Endothelial cell of umbilical vein (primary cell): Measurements from ENCODE around the gene CFAP46. TPM values are rescaled to one million over a fixed set of nuclear protein-coding genes. Genes with fewer than 3 reads are reported as not detected.

Source experiments
- BruUV-seq: library from RNA; stranded (reverse); fragments of 400-500 nt; replicated peaks from 2 replicates; lab custom pipeline; 2021; lab: Mats Ljungman, UMichigan
- CTCF ChIA-PET: fragments of 300-600, 350-600 bp; sonication (Branson Sonifier 250); formaldehyde crosslinking; loops from one replicate; lab custom pipeline; 2021; ENCODE audit warnings: antibody characterized with exemption, inconsistent platforms; lab: Charles Lee
- POLR2A ChIA-PET: fragments of 300-600, 350-600 bp; sonication (Branson Sonifier 250); formaldehyde crosslinking; loops from one replicate; lab custom pipeline; 2021; ENCODE audit warnings: antibody characterized with exemption, inconsistent platforms; lab: Charles Lee
- DNase-seq: peaks from one replicate; pipeline ENCODE4 v3.0.0-alpha.2; 2011; ENCODE audit warnings: low read depth, low spot score
- FAIRE-seq: peaks from 2 replicates; lab custom pipeline; 2011; peaks lifted over from hg19 to GRCh38; lab: Jason Lieb, UNC
- H2AFZ ChIP-seq: 2 replicates; pipeline ENCODE4 v1.6.0; 2012; ENCODE audit warnings: low read depth, low read length, control low read depth, inconsistent platforms
- H3K27ac ChIP-seq: 2 replicates; pipeline ENCODE4 v1.5.1; 2011; ENCODE audit warnings: low read depth, mild to moderate bottlenecking, control low read depth, low read length, moderate library complexity; ENCODE audit not compliant: insufficient read depth
- H3K27me3 ChIP-seq, 2 experiments: 2 replicates each; pipeline versions ENCODE4 v1.6.0 to v1.6.1; 2011; ENCODE audit warnings: low read length in 2 of 2, mixed read lengths in 1 of 2; ENCODE audit not compliant: control insufficient read depth in 2 of 2, insufficient read depth in 2 of 2
- H3K36me3 ChIP-seq, 2 experiments: 2 replicates in 1 of 2; 3 replicates in 1 of 2; pipeline ENCODE4 v1.5.1; 2011; ENCODE audit warnings: low read length in 2 of 2, mild to moderate bottlenecking in 1 of 2, moderate library complexity in 1 of 2; ENCODE audit not compliant: control insufficient read depth in 2 of 2, insufficient read depth in 2 of 2; ENCODE audit errors: extremely low read depth in 1 of 2
- H3K4me1 ChIP-seq: 3 replicates; pipeline ENCODE4 v1.5.1; 2011; ENCODE audit warnings: mild to moderate bottlenecking, low read length; ENCODE audit not compliant: control insufficient read depth, insufficient read depth; ENCODE audit errors: extremely low read depth
- H3K4me2 ChIP-seq: 2 replicates; pipeline ENCODE4 v1.6.1; 2011; ENCODE audit warnings: low read length, control low read depth, mixed read lengths; ENCODE audit not compliant: insufficient read depth
- H3K4me3 ChIP-seq, 3 experiments: fragments of 200-600 bp in 1 of 3; sonication (generic), shearing (Covaris generic) in 1 of 3; replicated peaks in 1 of 3; 2 replicates each; pipeline ENCODE4 v1.5.1; 2011 to 2016; ENCODE audit warnings: control low read depth in 3 of 3, low read length in 3 of 3, mild to moderate bottlenecking in 2 of 3, inconsistent platforms in 1 of 3, low read depth in 1 of 3, moderate library complexity in 1 of 3; ENCODE audit not compliant: insufficient read depth in 1 of 3
- H3K79me2 ChIP-seq: 2 replicates; pipeline ENCODE4 v1.6.0; 2012; ENCODE audit warnings: low read length, inconsistent platforms; ENCODE audit not compliant: control insufficient read depth, insufficient read depth
- H3K9ac ChIP-seq: replicated peaks from 2 replicates; pipeline ENCODE3; 2011; ENCODE audit warnings: low read length, control low read depth; ENCODE audit not compliant: insufficient read depth; ENCODE audit errors: extremely low read depth
- H3K9me1 ChIP-seq: replicated peaks from 3 replicates; pipeline ENCODE4 v1.6.0; 2011; ENCODE audit warnings: mild to moderate bottlenecking, low read length; ENCODE audit not compliant: control insufficient read depth, insufficient read depth; ENCODE audit errors: extremely low read depth
- H3K9me3 ChIP-seq: replicated peaks from 2 replicates; pipeline ENCODE4 v1.5.1; 2012; ENCODE audit warnings: low read length, inconsistent platforms; ENCODE audit not compliant: control insufficient read depth, insufficient read depth
- H4K20me1 ChIP-seq: replicated peaks from 2 replicates; pipeline ENCODE3; 2011; ENCODE audit warnings: mild to moderate bottlenecking, low read length; ENCODE audit not compliant: control insufficient read depth, insufficient read depth; ENCODE audit errors: extremely low read depth
- EZH2 ChIP-seq: IDR thresholded peaks from 2 replicates; pipeline ENCODE4 v1.6.1; 2012; ENCODE audit warnings: borderline replicate concordance, low read depth, mild to moderate bottlenecking, moderate library complexity, low read length, inconsistent platforms; ENCODE audit not compliant: severe bottlenecking
- FOS ChIP-seq: IDR thresholded peaks from 2 replicates; pipeline ENCODE4 v1.6.1; 2011; ENCODE audit warnings: mild to moderate bottlenecking, low read length, moderate library complexity, borderline replicate concordance; ENCODE audit not compliant: insufficient read depth
- GATA2 ChIP-seq: IDR thresholded peaks from 2 replicates; pipeline ENCODE4 v1.7.0; 2011; ENCODE audit warnings: low read depth, mild to moderate bottlenecking, moderate library complexity, mixed read lengths, low read length; ENCODE audit not compliant: insufficient read length, insufficient read depth
- JUN ChIP-seq: IDR thresholded peaks from 2 replicates; pipeline ENCODE4 v1.6.1; 2011; ENCODE audit warnings: borderline replicate concordance, low read depth; ENCODE audit not compliant: insufficient read length, insufficient read depth
- MYC ChIP-seq: IDR thresholded peaks from one replicate; pipeline ENCODE4 v1.6.1; 2011; ENCODE audit warnings: mild to moderate bottlenecking, low read depth, low read length
- POLR2A ChIP-seq: IDR thresholded peaks from 2 replicates; pipeline ENCODE4 v1.6.1; 2012; ENCODE audit warnings: low read depth, mild to moderate bottlenecking, control low read depth, low read length
- POLR2AphosphoS5 ChIP-seq: IDR thresholded peaks from 2 replicates; pipeline ENCODE4 v1.6.1; 2012; ENCODE audit warnings: low read depth, mild to moderate bottlenecking, control low read depth, low read length, moderate library complexity; ENCODE audit not compliant: insufficient read depth
- dilution Hi-C: fragments of 300-500 bp; cut with MboI; formaldehyde crosslinking; loops from one replicate; pipeline ENCODE4 v1.15.0; 2019; ENCODE audit warnings: low sequenced_read_pairs; ENCODE audit not compliant: extremely low pct_ligation_motif_present
- intact Hi-C: fragments of 100-400 bp; cut with micrococcal nuclease; formaldehyde crosslinking; loops from one replicate; pipeline ENCODE4 v1.10.0; 2022
- polyA plus RNA-seq, 4 experiments: library from polyadenylated mRNA; depleted of rRNA in 3 of 4; stranded (reverse) in 3 of 4; unstranded in 1 of 4; fragments of >200 nt; gene quantifications; 2 replicates each; pipeline versions ENCODE4 v1.2.1 to v1.2.3, GENCODE V29; 2011 to 2012; ENCODE audit warnings: missing spikeins in 1 of 4
- total RNA-seq: library from RNA; stranded (reverse); gene quantifications from 2 replicates; pipeline ENCODE4 v1.2.3, GENCODE V29; 2021
- TF ChIP-seq, protein P1 (sequence below), 2 donors: IDR thresholded peaks; 1 replicate in 1 of 2; 2 replicates in 1 of 2; pipeline ENCODE4 v1.5.1; 2011; ENCODE audit warnings: low read length in 2 of 2, mild to moderate bottlenecking in 2 of 2, moderate library complexity in 2 of 2, control low read depth in 1 of 2, inconsistent platforms in 1 of 2, low read depth in 1 of 2; ENCODE audit not compliant: insufficient read depth in 1 of 2; ENCODE audit errors: extremely low read depth in 1 of 2
- TF ChIP-seq, protein P2 (sequence below): IDR thresholded peaks from 2 replicates; pipeline ENCODE4 v1.6.1; 2011; ENCODE audit not compliant: insufficient read depth, insufficient read length

Gene CFAP46
- total and polyA plus RNA-seq, 2 donors (not counting 3 experiments of a cell fraction or from before 2014, with no cell fraction given), result 0.75 to 0.98 TPM

DNA sequence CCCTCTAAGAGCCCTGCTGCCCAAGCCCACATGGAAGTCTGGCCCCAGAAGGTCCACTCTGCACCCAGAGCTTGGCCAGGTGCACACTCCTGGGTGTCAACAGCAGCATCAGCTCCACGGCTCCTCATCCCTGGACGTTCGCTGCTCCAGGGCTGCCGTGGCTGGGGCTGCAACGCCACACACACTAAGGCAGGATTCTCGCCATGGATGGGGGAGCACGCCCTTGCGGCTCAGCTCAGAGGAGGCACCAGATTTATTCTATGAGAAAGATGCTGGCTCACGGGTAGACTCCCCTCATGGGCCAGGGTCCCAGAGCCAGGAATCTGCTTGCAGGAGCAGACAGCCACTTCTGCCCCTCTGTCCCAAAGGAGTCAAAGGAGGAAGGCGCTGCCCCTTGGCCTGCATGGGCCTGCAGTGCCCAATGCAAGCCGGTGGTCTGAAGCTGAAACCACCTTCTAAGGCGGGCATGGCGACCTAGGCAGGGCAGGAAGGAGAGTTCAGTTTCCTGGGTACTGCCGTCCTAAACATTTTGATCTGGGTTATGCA, 42.1 kb downstream of the CFAP46 start:
- ChIA-PET POLR2A (no interaction called here), CTCF (no interaction called here)
- DNase-seq (no peak), FAIRE-seq (no peak)
- Histone ChIP-seq H2AFZ (no peak overlapping the region), H3K4me3 (no peak overlapping the region), H3K9me3 (no peaks in the 10 kb centered on the region), H3K9me1 (no peaks in the 10 kb centered on the region), H3K27me3 (no peaks in the 10 kb centered on the region), H3K9ac (no peak overlapping the region), H3K79me2 (no peaks in the 10 kb centered on the region), H3K4me2 (no peak overlapping the region), H3K36me3 (no peaks in the 10 kb centered on the region), H3K4me1 (no peaks in the 10 kb centered on the region), H3K27ac (no peak overlapping the region), H4K20me1 (no peaks in the 10 kb centered on the region)
- TF ChIP-seq JUN, result no peak
- TF ChIP-seq, protein P1, sequence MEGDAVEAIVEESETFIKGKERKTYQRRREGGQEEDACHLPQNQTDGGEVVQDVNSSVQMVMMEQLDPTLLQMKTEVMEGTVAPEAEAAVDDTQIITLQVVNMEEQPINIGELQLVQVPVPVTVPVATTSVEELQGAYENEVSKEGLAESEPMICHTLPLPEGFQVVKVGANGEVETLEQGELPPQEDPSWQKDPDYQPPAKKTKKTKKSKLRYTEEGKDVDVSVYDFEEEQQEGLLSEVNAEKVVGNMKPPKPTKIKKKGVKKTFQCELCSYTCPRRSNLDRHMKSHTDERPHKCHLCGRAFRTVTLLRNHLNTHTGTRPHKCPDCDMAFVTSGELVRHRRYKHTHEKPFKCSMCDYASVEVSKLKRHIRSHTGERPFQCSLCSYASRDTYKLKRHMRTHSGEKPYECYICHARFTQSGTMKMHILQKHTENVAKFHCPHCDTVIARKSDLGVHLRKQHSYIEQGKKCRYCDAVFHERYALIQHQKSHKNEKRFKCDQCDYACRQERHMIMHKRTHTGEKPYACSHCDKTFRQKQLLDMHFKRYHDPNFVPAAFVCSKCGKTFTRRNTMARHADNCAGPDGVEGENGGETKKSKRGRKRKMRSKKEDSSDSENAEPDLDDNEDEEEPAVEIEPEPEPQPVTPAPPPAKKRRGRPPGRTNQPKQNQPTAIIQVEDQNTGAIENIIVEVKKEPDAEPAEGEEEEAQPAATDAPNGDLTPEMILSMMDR (IDR thresholded peaks at IDR 0.05; ENCODE audit: extremely low read depth in 1 of 2, insufficient read depth in 1 of 2, low read depth in 1 of 2, low read length in 2 of 2), result no peak
- no peak for TF ChIP-seq POLR2A
- no peak for TF ChIP-seq POLR2AphosphoS5
- no TSS peak for BruUV-seq
- dilution Hi-C loops (no loop called here), intact Hi-C loops (loop anchor here (5.0 kb wide), 1 partner anchor 417 kb away; no protein-coding TSS in a partner anchor)

DNA sequence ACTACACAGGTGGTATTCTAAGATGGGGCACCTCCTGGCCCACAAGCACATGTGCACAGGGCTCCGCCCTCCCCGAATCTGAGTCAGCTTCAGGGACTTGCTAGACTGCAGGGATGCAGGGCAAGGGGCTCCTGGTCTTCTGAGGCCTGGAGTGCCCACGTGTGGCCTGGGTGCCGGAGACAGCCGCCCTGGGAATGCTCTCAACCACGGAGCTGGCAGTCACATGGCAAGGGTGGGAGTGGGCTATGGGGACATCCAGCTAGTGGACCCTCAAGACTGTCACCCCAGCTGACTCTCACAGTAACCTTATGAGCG, 42.7 kb downstream of the CFAP46 start:
- POLR2A ChIA-PET, result no interaction called here
- intact Hi-C loops, result loop anchor here (5.0 kb wide), 1 partner anchor 418 kb away; no protein-coding TSS in a partner anchor
- no TSS peak for BruUV-seq

More for the DNA sequence above, 42.7 kb downstream of the CFAP46 start:
- Histone ChIP-seq H3K4me1 (no peaks in the 10 kb centered on the region), H3K79me2 (no peaks in the 10 kb centered on the region), H3K9me3 (no peaks in the 10 kb centered on the region), H3K27me3 (no peaks in the 10 kb centered on the region), H3K4me3 (no peak overlapping the region), H3K27ac (no peak overlapping the region), H4K20me1 (no peaks in the 10 kb centered on the region), H2AFZ (no peak overlapping the region), H3K36me3 (no peaks in the 10 kb centered on the region), H3K9ac (no peak overlapping the region), H3K9me1 (no peaks in the 10 kb centered on the region), H3K4me2 (no peak overlapping the region)
- dilution Hi-C loops, result no loop called here
- FAIRE-seq, result no peak
- DNase-seq, result no peak
- TF ChIP-seq, protein P2, sequence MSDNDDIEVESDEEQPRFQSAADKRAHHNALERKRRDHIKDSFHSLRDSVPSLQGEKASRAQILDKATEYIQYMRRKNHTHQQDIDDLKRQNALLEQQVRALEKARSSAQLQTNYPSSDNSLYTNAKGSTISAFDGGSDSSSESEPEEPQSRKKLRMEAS, result no peak
- TF ChIP-seq POLR2A (no peak), GATA2 (no peak), FOS (no peak), JUN (no peak), MYC (no peak), EZH2 (no peak), POLR2AphosphoS5 (no peak)
- CTCF ChIA-PET, result no interaction called here
